GM12878 (cell line): Measurements from ENCODE around the gene DPM3.

ENCODE experiments used
- BHLHE40 ChIP-seq, 2 experiments: fragments of 450-650 bp in 1 of 2; IDR thresholded peaks; 2 replicates each; pipeline ENCODE4 v1.6.1; 2011 to 2017; ENCODE audit warnings: low read depth in 2 of 2, borderline replicate concordance in 1 of 2, improper control_type of control experiment in 1 of 2, low read length in 1 of 2, mild to moderate bottlenecking in 1 of 2
- CREM ChIP-seq: IDR thresholded peaks from 2 replicates; pipeline ENCODE4 v1.6.1; 2014; ENCODE audit warnings: antibody characterized with exemption, low read depth
- CTCF ChIP-seq, 3 experiments: IDR thresholded peaks in 2 of 3; conservative IDR thresholded peaks in 1 of 3; 2 replicates each; pipeline ENCODE4 v1.5.1; 2011; ENCODE audit warnings: low read depth in 3 of 3, low read length in 3 of 3, mild to moderate bottlenecking in 3 of 3, control low read depth in 2 of 3, moderate library complexity in 2 of 3, inconsistent platforms in 1 of 3, mixed read lengths in 1 of 3; ENCODE audit not compliant: control insufficient read depth in 2 of 3, insufficient read depth in 1 of 3; ENCODE audit errors: extremely low read depth in 1 of 3
- E2F4 ChIP-seq: IDR thresholded peaks from 2 replicates; pipeline ENCODE4 v1.6.1; 2012; ENCODE audit warnings: low read depth, low read length, improper control_type of control experiment
- EP300 ChIP-seq, 2 experiments: fragments of 150-350 bp in 1 of 2; IDR thresholded peaks; 2 replicates each; pipeline ENCODE4 v1.6.1; 2011 to 2012; ENCODE audit warnings: low read depth in 2 of 2, low read length in 2 of 2, borderline replicate concordance in 1 of 2, improper control_type of control experiment in 1 of 2, inconsistent platforms in 1 of 2; ENCODE audit not compliant: control insufficient read depth in 1 of 2
- POLR2A ChIP-seq: IDR thresholded peaks from 2 replicates; pipeline ENCODE4 v1.6.1; 2011; ENCODE audit warnings: low read depth, mild to moderate bottlenecking, low read length
- RFX5 ChIP-seq: IDR thresholded peaks from 2 replicates; pipeline ENCODE4 v1.6.1; 2011; ENCODE audit warnings: low read depth, low read length, improper control_type of control experiment
- SMC3 ChIP-seq: IDR thresholded peaks from 2 replicates; pipeline ENCODE4 v1.6.1; 2011; ENCODE audit warnings: low read length, improper control_type of control experiment, borderline replicate concordance

- TF ChIP-seq CTCF (IDR thresholded peaks at IDR 0.05 in 2 of 3, conservative IDR thresholded peaks at IDR 0.05 in 1 of 3; ENCODE audit: control insufficient read depth in 2 of 3, extremely low read depth in 1 of 3, insufficient read depth in 1 of 3, low read depth in 3 of 3, low read length in 3 of 3) = no peak
- no peak for TF ChIP-seq POLR2A
- TF ChIP-seq E2F4 = no peak
- TF ChIP-seq BHLHE40 (IDR thresholded peaks at IDR 0.05; ENCODE audit: borderline replicate concordance in 1 of 2, low read depth in 2 of 2, low read length in 1 of 2) = no peak
- TF ChIP-seq CREM = no peak
- TF ChIP-seq EP300 (IDR thresholded peaks at IDR 0.05; ENCODE audit: borderline replicate concordance in 1 of 2, control insufficient read depth in 1 of 2, low read depth in 2 of 2, low read length in 2 of 2) = no peak
- no peak for TF ChIP-seq SMC3
- no peak for TF ChIP-seq RFX5
Observed at GRCh38 chr1:155179112-155180031, 39.0 kb upstream of the DPM3 start.
